SW480 (cell line): Measurements from ENCODE around the gene RAD51B.

Source experiments
- DNase-seq: peaks from one replicate; pipeline ENCODE4 v3.0.0-alpha.2; 2016; ENCODE audit warnings: low spot score

RAD51B gene

DNA sequence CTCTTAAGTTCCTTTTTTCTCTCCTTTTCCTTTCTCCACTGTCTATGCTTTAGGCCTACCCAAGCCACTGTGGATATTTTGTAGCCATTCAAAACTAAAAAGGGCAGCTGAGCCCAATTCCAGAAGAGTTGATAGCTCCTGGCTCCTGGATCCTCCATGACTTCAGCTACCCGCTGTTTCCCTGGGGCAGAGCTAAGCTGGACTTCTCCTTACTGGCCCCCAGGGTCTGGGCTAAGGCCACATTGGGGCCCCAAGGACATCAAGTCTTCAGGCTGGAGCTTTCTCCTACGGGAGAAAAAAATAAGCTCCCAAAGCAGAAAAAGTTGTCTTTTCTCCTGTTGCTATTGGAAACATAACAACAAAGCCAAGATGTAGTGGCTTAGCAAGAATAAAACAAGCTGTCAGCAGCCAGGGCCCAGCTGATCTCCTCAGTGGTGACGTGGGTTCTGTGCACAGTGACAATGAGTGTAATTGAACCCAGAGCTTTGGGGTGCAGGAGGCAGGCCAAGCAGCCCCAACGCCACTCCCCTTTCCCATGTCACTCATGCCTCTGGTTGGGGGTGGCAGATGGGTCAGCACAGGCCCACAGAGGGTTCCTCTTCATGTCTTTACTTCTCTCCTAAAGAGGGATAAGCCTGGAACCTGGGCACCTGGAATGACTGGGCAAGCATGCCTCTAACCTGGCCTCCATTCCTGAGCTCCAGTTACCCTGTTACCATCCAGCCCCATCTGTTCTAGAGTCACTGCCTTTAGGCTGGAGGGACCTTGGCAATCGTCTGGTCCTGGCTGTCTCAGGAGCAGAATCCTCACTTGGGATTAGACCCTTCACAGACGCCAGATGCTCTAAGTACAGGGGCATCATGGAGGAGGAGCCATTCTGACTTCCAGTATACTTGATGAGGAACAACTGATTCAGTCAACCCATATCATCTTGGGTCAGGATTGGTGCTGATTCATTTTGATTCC is 802.1 kb downstream of the RAD51B start:
- no peak for DNase-seq

DNA sequence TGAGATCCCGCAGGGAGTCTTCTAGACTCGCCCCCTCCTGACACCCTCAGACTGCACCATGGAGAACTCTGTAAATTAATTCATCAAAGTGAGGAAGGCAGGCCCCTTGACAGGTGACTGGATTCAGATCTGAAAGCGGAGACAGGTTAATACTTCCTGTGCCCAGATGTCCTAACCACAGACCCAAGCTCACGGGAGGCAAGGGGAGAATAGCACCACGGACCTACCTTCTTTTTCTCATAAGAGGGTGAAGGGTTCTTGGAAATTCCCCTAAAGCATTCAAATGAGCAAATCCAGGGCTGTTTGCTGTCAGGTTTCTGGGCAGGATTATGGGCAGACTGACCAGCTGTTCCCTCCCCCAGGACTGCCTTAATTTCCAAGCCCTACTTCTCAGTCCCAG is 803.3 kb downstream of the RAD51B start:
- DNase-seq = no peak

DNA sequence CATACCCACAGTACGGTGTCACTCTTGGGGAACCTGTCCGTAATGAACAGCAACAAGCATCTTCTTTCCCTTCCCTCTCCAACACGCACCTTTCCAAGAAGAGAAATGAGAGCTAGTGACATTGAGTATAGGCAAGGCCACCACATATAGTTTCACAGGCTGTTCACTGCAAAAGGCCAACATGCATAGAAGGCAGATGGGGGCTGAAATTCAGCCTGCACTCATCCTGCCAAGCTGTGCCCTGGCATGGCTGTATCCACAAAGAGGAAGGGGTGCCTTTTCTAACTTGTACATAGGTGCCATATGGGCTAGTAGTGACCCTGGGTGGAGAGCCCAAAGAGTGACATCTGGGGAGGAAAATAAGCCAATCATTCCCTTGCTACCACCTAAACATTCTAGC is 803.7 kb downstream of the RAD51B start:
- DNase-seq = no peak

DNA sequence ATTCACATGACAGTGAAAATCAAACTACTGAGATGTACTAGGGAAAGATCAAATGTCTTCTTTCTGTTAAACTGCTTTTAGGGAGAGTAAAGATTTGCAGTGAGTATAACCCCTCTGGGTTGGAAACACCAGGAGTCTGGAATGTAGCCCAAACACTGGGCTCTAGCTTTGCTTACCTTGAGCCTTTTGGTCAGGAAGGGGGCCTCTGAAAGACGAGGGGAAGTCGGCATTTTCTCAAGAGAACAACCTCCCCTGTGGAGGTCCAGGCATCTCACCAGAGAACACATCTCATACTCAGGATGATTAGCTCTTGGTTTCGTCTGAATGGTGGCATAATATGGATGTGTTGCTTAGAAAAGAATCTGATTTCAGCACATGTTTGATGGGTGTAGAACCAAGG is 804.2 kb downstream of the RAD51B start:
- no peak for DNase-seq

DNA sequence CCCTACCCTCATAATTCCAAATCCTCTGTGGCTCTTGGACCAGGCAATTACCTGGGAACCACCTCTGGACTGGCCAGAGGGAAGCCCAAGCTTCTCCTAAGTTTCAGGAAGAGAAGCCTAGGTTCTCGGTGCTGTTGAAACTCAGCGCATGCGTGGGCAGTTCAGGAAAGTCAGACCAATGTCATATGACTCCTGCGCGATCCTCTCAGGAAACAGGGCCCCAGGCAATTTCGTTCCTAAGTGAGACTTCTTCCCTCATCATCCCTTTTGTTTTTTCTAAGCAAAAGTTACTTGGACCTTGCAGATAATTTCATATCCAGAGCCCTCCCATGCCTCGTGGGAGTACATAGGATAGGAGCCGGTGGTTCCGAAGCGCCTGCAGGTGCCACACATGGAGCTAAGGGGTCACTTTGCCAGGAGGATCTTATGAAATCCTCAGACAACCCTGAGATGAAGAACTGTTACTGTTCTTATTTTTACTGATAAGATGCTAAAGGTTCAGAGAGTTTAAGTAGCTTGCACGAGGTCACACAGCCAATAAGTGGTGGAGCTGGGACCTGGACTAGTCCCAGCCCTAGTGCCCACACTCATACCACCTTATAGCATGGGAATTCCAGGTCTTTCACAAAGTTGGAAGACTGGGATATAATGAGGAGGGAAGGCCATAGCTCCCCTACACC is 805.1 kb downstream of the RAD51B start:
- no peak for DNase-seq

DNA sequence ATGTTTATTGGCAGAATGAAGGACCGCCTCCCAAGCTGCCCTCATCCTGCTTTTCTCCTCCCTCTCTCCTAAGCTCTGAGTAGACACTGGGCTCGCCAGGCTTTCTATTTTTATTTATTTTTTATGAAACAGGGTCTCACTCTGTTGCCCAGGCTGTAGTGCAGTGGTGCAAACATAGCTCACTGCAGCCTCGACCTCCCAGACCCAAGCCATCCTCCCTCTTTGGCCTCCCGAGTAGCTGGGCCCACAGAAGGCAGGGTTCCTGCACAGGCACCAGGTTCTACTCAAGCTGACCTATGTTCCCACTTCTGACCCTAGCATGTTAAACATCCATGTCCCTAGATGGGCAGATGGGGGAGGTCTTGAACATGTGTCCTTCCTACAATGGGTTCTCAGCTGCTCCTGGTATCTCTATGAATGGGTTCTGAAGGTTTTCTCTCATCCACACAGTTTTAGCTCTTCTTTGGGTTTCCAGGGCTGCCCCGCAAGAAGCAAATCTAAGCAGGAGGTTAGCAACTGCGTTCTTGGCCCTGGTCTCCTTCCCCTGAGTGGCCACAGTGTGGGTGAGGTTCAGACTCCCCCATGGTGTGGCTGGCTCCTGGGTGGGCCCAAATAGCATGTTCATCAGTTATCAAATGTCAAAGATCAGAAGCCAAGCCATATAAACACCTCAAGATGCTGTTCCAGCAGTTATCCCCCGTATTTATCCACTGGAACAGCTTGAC is 805.9 kb downstream of the RAD51B start:
- DNase-seq = no peak

DNA sequence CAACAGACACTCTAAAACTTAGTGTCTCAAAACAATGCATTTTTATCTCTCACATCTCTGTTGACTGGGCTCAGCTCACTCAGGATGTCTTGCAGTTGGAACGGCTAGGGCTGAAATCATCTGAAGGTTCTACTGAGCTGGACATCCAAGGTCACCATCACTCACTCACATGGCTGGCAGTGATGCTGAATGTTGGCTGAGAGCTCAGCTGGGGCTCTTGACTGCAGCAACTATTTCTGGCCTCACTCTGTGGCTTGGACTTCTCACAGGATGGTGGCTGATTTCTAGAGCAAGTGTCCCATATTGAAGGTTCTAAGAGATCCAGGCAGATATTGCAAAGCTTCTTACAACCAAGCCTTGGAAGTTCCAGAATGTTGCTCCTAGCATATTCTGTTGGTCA is 806.8 kb downstream of the RAD51B start:
- DNase-seq = no peak

DNA sequence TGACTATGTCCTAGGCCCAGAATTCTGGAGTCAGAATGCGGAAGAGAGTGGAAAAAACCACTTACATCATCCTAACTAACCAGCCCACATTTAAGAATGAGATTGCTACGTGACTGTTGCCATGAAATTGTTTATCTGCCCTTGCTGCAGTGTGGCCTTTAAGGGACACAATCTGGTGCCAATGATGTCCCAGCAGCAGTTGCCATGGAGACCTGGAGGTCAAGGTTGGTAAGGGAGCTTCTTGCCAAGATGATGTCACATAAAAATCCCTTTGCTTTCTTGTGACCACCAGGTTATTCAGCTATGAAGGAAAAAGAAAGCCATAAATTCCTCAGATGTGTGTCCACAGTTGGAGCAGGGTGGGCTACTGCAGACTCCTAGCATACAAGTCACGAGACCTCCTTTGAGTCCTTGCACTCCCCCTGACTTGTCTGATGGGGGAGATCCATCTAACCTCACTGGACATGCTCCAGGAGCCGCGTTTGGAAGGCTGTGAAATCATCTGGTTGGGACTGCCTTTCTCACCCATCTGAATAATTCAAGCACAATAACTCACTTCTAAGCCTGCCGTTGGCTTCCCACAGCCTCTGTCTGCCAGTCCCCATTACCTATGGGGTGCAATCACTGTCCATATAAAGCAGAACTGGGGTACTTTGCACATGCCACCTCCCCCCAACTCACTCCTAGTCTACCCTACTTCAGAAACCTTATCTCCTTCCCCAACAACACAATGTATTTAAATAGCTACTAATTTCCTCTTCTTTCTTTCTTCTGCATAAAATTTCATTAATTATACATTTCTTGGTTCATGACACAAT is 807.7 kb downstream of the RAD51B start:
- DNase-seq = peak; percentile 21

DNA sequence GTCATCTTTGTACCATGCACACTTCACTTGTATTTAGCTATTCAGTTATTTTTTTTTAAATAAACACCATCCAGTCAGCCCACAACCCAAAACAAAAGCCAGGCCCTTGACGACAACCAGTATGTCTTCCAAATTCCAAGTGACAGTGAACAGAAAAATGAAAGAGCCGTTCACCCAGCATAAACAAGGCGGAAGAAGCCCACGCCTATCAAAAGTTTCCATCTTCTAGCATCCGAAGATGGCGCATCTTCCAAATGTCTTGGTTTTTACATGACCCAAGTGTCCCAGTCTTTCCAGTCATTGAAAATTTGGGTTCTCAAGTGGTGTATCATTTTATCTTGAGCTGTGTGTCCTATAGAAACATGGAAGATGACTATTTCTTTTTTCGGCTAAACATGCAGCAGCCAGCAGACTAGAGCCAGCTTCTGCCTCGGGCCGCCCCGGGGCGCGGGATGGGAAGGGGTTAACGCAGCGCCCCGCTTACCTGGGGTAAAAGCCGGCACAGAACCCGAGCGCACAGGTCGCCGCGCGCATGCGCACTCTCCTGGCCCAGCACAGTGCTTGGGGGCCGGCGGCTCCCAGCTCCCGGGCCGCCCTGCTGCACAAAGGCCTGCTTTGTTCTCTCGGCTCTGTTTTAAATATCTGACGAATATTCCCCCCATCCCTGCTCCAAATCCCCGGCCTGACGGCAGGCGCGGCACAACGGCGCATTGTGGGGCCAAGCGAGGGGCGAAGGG is 808.5 kb downstream of the RAD51B start:
- DNase-seq = peak; percentile 88

DNA sequence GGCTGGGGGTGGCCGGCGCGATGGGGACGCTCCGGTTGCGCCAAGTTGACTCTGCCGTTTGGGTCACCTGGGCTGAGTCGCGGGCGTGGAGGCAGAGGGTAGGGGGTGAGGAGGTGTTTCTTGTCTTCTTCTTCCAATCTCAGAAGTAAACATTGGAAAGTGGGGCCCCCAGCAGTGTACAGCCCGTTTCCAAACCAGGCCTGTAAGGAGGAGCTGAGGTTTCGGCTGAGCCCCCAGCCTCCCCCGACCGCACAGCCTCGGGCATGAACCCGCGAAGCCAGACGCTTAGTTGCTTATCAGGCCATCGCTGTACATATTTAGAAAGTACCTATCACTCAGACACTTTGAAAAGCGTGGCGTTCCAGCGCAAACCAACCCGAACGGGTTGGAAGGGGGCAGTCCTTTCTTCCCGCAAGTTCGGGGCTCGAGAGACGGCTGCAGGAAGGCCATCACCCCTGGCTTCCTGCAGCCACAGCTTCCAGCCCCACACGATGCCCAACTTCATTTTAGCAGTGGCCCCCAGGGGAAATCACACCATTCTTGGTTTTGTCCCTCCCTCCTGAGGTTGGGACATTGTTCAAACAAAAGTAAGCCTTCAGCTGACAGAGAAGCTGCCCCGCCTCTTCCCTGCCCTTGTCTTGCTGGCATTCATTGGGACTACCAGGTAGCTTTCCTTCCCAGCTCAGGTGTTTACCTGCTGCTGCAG is 809.2 kb downstream of the RAD51B start:
- DNase-seq = peak; percentile 66

DNA sequence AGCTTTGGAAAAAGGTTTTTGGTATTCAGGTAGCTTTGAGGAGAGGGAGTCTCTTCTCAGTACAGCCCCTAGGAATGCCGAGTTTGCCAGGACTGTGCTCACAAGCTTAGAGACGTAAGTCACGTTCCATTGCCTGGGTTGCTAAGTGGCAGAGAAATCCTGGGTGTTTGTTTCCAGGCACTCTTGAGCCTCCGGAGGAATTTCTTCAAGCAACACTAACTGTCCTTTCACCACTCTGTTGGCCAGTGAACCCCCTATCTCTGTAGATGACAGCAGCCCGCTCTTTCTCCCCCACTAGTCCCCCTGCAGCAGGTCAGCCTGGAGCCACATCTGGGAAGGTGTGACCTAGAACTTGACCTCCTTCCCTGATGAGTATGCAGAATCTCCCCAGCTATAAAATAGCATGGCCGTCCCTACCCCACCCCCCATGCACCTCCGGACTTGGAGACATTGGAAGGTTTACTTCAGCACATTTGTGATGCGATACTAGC is 810.5 kb downstream of the RAD51B start:
- DNase-seq = no peak

DNA sequence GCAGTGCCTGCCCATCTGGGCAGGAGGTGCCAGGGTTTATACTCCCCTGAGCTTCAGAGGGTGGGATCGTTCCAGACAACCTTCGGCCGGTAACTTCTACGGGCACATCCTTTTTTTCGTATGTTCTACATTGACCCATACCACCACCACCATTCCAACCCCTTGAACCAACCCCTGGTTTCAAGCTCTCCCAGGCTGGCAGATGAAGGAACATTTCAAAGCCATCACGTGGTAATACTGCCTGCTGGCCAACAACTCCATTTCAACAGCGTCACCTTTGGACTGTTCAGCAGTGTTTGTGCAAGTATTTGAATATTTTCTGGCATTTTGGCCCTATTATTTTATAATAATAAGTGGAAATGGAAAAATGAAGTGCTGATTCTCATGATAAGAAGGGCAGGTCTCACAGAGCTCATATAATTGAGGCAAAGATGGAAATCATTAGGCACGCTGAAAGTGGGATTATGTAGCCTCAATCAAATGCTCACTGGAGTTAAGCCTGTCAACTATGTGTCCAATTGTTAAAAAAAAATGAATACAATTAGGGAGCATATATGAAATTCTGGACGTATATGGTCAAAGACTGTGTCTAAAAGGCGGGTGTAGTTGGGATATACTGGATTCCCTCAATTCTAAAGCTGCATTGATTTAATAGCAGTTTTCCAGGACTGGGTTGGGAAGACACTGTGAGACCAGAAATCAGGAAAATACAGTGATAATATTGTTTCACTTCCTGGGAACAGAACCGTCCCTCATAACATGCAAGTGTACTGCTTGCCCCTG is 811.2 kb downstream of the RAD51B start:
- no peak for DNase-seq

DNA sequence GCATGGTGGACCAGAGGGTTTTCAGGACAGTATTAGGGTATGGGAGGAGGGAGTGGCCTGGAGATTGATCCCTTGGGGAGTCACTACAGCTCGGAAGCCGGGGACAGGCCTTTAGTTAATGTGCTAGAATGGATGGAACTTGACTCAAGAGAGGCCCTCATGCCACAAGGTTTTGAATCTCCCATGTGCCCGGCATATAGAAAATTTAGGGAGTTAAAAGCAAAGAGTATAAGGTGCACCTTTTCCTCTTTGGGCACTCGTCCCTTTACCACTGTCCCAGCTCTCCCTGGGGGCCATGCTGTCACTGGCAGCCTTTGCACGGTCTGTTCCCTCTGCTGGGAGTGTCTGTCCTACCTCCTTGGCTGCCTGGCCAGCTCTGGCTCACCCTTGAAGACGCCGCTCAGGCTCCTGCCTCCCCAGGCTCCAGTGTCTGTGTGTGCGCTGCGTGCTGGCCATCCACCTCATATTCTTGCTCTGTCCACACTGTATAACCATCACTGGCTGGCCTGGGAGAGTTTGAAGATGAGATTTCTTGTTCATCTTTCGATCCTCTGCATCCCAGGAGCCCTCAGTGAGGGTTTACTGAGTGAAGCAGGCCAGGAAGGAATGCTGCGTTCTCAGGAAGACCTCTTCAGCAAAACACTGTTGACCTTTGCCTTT is 811.9 kb downstream of the RAD51B start:
- DNase-seq = no peak

DNA sequence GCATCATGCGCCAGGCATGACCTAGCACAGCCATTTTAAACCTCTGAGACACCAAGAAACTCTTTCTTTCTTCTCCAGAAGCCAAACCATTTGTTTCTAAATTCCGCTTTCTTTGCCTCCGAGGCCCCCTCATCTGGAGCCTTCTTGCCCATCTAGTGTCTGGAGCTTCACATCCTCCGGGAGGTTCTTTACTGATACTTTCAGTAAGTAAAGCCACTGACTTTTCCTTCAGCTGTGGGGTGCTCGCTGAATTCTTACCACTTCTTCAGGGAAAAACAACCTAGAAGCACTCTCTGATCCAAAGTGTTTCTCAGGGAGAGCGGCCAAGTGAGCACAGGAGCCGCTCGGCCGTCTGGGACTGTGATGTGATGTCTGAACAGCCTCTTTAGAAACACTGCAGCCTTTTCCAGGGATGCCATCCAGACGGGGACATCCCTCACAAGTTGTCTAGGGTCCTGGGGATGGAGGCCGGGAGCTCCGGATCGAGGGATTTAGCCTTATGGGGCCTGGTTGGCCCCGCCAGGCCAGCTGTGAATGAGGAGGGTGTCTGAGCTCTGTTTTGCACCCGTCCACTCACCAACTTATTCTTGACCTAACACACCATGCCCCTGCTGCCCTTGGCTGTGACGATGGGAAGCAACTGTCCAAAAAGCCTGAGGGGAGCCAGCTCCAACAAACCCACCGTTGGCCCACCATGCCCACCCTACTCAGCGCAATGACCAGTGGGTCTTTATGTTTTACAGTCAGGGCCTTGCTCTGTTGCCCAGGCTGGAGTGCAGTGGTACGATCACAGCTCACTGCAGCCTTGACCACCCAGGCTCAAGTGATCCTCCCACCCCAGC is 812.7 kb downstream of the RAD51B start:
- DNase-seq = no peak

DNA sequence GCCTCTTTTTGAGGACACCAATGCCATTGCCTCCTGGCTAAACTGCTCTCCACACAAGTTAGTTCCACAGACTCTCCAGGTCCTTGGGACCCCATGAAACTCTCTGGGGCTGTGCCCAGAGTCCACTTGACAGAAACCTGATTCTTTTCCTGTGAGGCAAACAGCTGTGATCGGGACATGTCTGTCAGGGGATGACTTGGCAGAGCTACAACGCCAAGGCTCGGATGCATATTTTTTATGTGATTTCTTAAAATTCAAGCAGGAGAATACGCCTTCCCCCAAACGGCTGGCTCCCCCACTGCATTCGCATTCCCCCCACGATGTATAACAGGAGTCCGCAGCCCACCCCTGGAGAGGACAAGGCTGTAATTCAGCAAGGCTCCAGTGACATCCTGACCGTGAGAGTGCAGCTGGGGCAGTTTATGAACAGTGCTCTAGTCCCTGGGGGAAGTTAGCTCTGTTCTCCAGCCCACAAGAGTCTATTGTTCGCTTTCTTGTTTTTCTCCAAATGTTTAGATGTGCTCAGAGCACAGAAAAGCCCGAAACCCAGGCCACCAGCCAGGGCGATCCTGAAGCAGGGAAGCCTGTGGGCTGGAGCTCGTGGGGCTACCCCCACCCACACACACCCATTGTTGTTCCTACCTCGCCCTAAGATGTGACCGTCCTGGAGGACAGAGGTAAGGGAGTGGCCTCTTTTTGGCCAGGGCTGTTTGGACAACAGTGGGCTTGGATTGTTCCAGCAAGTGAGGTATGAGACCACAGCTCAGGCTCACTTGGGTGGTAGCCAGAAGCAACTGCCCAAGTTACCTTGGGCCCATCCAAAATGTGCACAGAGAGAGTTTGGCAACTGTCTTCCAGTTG is 813.8 kb downstream of the RAD51B start:
- no peak for DNase-seq

DNA sequence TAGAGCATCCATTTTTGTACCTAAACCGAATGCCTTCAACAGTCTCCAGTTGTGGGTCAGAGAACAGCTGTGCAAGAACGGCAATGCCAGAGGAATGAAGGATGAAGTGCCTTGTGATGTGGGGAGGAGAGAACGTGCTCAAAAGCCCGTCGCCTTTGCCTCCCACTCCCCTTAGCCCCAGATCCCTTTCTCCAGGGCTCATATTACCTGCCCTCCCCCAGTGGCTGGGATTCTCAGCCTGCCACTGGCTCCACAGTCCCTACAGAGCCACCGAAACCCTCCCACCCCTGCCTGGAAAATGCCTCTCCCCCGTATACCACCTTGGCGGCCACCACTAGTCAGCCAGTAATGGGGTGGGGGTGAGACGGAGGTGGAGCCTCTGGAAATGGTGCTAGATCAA is 814.8 kb downstream of the RAD51B start:
- DNase-seq = no peak
